GM12875 (cell line): ENCODE data around the gene SYT8.

Experiments used
- H3K4me3 ChIP-seq: one replicate; pipeline ENCODE4 v1.5.1; 2011; ENCODE audit warnings: low read depth, low read length, control low read depth
- CTCF ChIP-seq: IDR thresholded peaks from 2 replicates; pipeline ENCODE4 v1.5.1; 2011; ENCODE audit warnings: low read depth, mild to moderate bottlenecking, control low read depth, inconsistent platforms, low read length, moderate library complexity, borderline replicate concordance; ENCODE audit not compliant: insufficient read depth

The SYT8 gene

GRCh38 chr11:1879941-1880720, 45.3 kb downstream of the SYT8 start:
- TF ChIP-seq CTCF = no peak
- H3K4me3 ChIP-seq = no peak overlapping the region

GRCh38 chr11:1880746-1881441, 46.1 kb downstream of the SYT8 start:
- no peak overlapping the region for H3K4me3 ChIP-seq
- TF ChIP-seq CTCF = no peak

GRCh38 chr11:1881442-1882264, 46.9 kb downstream of the SYT8 start:
- H3K4me3 ChIP-seq = no peak overlapping the region
- TF ChIP-seq CTCF = no peak

GRCh38 chr11:1882265-1883238, 47.8 kb downstream of the SYT8 start:
- peak; percentile 92 for TF ChIP-seq CTCF
- no peak overlapping the region for H3K4me3 ChIP-seq

- no peak overlapping the region for H3K4me3 ChIP-seq
- no peak for TF ChIP-seq CTCF
Observed at GRCh38 chr11:1883346-1884302, 48.8 kb downstream of the SYT8 start.
